Retina (tissue), 1 donor: ENCODE data around the gene TTYH2.
"Not testable (repeated sequence)": the region's sequence is repeated elsewhere in the genome, so short reads cannot be mapped to it uniquely, and the experiment has no call there.

Experiments
- DNase-seq: peaks from one replicate; pipeline ENCODE4 v3.0.0-alpha.2; 2016

The TTYH2 gene

GRCh38 chr17:74239172-74239571, 25.8 kb downstream of the TTYH2 start:
- DNase-seq = no peak

GRCh38 chr17:74240618-74241205, 27.3 kb downstream of the TTYH2 start:
- DNase-seq = no peak

GRCh38 chr17:74241431-74241830, 28.1 kb downstream of the TTYH2 start:
- no peak for DNase-seq

- no peak for DNase-seq
Measured at GRCh38 chr17:74241847-74242246, 28.5 kb downstream of the TTYH2 start.

GRCh38 chr17:74243013-74243755, 29.8 kb downstream of the TTYH2 start:
- no peak for DNase-seq

GRCh38 chr17:74244128-74244527, 30.8 kb downstream of the TTYH2 start:
- no peak for DNase-seq

- no peak for DNase-seq
Measured at GRCh38 chr17:74244548-74244947, 31.2 kb downstream of the TTYH2 start.

GRCh38 chr17:74245145-74245831, 31.9 kb downstream of the TTYH2 start:
- DNase-seq = peak; percentile 90

GRCh38 chr17:74245871-74246270, 32.5 kb downstream of the TTYH2 start:
- DNase-seq = no peak

- DNase-seq = peak; percentile 48
Measured at GRCh38 chr17:74249590-74250270, 36.4 kb downstream of the TTYH2 start.

GRCh38 chr17:74250324-74250995, 37.1 kb downstream of the TTYH2 start:
- DNase-seq = no peak

GRCh38 chr17:74251051-74251450, 37.7 kb downstream of the TTYH2 start:
- DNase-seq = no peak

GRCh38 chr17:74251569-74251968, 38.2 kb downstream of the TTYH2 start:
- no peak for DNase-seq

GRCh38 chr17:74252211-74252610, 38.8 kb downstream of the TTYH2 start:
- DNase-seq = no peak

GRCh38 chr17:74253036-74253435, 39.7 kb downstream of the TTYH2 start:
- DNase-seq = no peak

GRCh38 chr17:74257311-74257710, 43.9 kb downstream of the TTYH2 start:
- DNase-seq = no peak

GRCh38 chr17:74259667-74260524, 46.5 kb downstream of the TTYH2 start:
- DNase-seq = no peak

GRCh38 chr17:74260525-74260850, 47.1 kb downstream of the TTYH2 start:
- no peak for DNase-seq

- no peak for DNase-seq
Measured at GRCh38 chr17:74262601-74263000, 49.2 kb downstream of the TTYH2 start.

- not testable (repeated sequence) for DNase-seq
Measured at GRCh38 chr17:74267054-74267453, 53.7 kb downstream of the TTYH2 start.

GRCh38 chr17:74267579-74267978, 54.2 kb downstream of the TTYH2 start:
- DNase-seq = no peak

- DNase-seq = no peak
Measured at GRCh38 chr17:74267987-74268499, 54.7 kb downstream of the TTYH2 start.
